ENCODE data around the gene NTM.

GRCh38 chr11:132008226-132008625 is 637.8 kb downstream of the NTM start:
- TF ChIP-seq POLR2AphosphoS5 (IDR thresholded peaks at IDR 0.05), result no peak
- no peak for TF ChIP-seq EP300 (IDR thresholded peaks at IDR 0.05)
- TF ChIP-seq, protein P1, sequence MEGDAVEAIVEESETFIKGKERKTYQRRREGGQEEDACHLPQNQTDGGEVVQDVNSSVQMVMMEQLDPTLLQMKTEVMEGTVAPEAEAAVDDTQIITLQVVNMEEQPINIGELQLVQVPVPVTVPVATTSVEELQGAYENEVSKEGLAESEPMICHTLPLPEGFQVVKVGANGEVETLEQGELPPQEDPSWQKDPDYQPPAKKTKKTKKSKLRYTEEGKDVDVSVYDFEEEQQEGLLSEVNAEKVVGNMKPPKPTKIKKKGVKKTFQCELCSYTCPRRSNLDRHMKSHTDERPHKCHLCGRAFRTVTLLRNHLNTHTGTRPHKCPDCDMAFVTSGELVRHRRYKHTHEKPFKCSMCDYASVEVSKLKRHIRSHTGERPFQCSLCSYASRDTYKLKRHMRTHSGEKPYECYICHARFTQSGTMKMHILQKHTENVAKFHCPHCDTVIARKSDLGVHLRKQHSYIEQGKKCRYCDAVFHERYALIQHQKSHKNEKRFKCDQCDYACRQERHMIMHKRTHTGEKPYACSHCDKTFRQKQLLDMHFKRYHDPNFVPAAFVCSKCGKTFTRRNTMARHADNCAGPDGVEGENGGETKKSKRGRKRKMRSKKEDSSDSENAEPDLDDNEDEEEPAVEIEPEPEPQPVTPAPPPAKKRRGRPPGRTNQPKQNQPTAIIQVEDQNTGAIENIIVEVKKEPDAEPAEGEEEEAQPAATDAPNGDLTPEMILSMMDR (IDR thresholded peaks at IDR 0.05), result no peak
